IPS DF 4.7 (cell line): ENCODE measurements around the gene FFAR3.

Experiments used
- DNase-seq: peaks from one replicate; pipeline ENCODE4 v3.0.0-alpha.2; 2013; ENCODE audit warnings: low spot score; ENCODE audit errors: extremely low read depth

The FFAR3 gene

DNA sequence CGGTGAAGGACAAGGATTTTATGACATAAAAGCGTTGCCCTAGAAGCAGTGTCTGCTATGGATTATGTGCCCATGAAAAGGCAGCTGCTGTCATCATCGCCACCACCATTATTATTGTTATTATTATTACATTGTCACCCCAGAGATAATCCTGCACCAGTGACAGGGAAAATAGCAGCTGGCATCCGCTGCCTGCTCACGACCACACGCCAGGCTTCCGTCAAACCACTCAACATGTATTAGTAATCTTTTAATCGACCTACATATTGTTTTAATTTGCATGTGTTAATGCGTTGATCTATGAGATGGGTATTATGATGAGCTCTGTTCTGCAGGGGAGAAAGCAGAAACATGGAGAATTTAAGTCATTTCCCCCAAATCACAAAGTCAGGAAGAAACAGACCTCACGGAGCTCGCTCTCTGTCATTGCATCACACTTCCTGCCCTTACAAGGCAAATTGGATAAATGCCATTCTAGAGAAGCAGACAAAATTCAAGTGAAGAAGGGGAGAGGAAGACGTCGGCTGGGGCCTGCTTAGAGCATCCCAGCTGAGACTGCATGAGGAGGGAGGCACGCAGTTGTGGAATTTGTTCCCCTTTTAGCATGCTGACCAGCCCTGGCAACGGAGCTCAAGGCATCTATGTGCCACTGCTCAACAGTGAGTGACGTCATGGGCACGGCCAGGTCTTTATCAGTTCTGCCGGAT is at the start of gene FFAR3:
FFAR3 (plus strand) TSS at position 594 of the 707 bp plus-strand sequence. CDS start 431 bp downstream, outside the sequence.
- no peak for DNase-seq

GRCh38 chr19:35308910-35309309 is 49.4 kb upstream of the FFAR3 start:
- no peak for DNase-seq

GRCh38 chr19:35309481-35310279 is 48.6 kb upstream of the FFAR3 start:
- DNase-seq = no peak

DNA sequence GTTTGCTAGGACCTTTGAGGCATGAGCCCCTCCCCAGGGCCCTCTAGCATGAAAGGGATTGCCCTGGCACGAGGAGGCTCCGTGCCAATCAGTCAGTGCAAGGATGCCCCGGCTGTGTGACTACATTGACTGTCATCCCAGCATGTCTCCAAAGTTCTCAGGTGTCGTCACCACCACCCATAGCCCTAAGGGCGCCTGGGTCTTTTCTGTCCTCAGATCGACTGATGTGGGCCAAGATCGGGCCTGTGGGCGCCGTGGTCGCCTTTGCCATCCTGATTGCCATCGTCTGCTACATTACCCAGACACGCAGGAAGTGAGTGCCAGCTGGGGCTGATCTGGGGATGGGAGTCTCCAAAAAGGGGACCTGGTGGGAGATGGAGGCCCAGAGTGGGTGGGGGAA is 47.9 kb upstream of the FFAR3 start:
- no peak for DNase-seq

DNA sequence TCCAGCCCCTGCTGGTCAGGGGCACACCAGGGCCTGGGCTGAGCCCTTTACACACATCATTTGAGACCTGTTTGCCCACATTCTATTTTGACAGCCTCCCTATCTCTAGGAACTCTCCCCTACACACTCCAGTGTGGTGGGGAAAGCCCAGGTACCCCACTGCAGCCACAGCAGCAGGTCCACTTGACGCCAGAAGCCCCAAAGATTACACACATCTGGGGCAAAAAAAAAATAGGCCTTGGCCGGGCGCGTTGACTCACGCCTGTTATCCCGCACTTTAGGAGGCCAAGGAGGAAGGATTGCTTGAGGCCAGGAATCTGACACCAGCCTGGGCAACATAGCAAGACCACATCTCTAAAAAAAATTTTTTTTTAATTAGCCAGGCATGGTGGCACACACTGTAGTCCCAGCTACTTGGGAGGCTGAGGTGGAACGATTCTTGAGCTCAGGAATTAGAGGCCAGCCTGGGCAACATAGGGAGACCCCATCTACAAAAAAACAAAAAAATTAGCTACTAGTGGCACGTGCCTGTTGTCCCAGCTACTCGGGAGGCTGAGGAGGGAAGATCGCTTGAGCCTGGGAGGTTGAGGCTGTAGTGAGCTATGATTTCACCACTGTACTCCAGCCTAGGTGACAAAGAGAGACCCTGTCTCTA is 47.3 kb upstream of the FFAR3 start:
- no peak for DNase-seq

DNA sequence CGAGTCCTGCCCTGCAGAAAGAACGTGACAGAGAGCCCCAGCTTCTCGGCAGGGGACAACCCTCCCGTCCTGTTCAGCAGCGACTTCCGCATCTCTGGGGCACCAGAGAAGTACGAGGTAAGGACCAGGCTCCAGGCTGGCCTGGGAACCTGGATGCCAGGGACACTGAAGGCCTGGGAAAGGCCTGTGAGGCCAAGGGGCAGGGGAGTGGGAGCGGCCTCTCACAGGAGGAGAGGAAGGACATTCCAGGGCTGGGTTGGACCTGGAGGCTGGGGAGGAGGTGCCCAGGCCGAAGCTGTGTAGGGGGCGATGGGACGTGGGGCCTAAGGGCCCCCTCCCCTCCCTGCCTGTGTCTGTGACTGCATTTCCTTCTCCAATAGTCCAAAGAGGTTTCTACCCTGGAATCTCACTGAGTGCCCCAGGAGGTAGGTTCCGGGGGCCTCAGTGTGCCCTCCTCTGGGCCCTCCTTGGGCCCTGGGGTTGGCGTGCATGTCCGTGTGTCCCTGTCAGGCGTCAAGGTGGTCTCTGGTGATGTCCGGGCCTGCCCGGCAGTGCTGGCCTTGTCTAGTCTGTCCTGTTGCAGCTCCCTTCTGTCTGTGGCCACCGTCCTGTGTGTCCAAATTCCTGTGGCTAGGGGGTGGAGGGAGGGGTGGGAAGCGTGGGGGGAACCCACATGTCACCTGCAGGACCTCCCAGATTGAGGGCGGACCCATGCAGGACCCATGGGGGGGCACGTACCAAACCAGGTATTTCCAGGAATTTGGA is 46.2 kb upstream of the FFAR3 start:
- no peak for DNase-seq

GRCh38 chr19:35313587-35313986 is 44.7 kb upstream of the FFAR3 start:
- DNase-seq = no peak

DNA sequence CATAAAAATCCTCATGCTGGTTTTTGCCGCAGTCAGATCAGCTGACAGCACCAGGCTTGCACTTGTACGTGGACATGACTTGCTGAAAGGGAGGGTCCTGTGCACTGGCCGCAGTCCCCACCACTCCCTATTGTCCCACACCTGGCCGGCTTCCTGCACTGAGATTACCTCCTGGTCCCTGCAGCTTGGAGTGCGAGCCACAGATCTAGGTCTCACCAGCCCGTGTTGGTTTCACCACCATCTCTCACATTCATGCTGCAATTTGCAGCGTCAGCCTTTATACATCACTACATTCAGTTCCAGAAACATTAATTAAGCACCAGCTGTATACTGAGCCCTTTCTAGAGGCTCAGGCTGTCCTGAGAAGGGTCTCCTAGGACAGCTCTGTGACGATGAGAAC is 44.2 kb upstream of the FFAR3 start:
- DNase-seq = no peak

DNA sequence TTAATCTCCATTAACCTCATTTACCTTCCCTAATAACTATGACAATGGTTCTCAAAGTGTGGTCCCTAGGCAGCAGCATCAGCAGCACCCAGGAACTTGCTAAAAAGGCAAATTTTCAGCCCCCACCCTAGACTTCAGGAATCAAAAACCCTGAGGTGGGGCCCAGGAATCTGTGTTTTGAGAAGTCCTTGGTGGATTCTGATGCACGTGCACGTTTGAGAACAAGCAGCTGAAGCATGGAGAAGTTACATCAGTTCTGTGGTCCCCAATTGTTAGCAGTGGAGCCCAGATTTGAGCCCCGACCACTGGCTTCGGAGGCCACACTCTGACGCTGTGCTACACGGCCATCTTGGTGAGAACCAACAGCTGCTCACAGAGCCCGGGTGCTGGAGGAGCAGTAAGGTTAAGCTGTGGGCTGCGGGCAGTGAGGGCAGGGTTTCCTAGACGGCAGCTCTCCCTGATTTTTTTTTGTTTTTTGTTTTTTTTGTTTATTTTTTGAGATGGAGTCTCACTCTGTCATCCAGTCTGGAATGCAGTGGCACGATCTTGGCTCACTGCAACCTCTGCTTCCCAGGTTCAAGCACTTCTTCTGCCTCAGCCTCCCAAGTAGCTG is 43.3 kb upstream of the FFAR3 start:
- no peak for DNase-seq

GRCh38 chr19:35315883-35316282 is 42.4 kb upstream of the FFAR3 start:
- no peak for DNase-seq

DNA sequence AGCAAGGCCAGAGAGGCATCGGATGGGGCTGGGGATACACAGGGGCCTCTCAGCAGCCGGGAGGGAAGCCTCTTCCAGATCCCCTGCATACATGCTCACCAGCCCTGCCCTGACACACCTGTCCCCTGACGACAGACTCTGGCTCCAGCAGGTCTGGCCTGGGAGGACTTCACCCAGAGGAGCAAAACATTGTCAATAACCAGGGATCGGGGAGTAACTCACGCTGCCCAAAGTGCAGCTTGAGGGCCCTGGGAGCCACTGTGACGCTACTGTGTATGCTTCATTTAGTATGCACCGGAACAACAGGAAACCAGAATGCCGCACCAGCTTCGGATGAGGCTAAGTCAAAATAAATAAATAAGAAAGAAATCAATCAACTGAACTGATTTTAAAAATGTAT is 41.7 kb upstream of the FFAR3 start:
- no peak for DNase-seq

DNA sequence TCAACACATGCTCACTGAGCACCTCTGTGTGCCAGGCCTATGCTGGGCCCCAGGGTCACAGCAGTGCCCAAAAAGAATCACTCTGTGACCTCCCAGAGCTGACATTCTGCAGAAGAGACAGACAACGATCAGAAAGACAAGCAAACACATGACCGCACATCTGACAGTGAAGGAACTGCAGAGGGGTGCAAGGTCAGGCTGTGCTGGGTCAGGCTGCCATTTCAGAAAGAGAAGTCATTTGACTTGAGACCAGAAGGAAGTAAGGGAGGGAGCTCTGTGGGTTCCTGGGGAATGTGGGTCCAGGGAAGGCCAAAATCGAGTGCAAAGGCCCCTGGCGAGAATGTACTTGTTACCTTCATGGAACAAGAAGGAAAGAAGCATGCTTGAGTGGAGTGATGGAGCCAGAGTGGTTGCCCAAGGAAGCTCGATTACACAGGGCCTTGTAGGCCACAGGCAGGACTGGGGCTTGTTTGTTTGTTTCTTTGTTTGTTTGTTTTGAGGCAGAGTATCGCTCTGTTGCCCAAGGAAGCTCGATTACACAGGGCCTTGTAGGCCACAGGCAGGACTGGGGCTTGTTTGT is 40.7 kb upstream of the FFAR3 start:
- DNase-seq = no peak

GRCh38 chr19:35318679-35319448 is 39.4 kb upstream of the FFAR3 start:
- no peak for DNase-seq

DNA sequence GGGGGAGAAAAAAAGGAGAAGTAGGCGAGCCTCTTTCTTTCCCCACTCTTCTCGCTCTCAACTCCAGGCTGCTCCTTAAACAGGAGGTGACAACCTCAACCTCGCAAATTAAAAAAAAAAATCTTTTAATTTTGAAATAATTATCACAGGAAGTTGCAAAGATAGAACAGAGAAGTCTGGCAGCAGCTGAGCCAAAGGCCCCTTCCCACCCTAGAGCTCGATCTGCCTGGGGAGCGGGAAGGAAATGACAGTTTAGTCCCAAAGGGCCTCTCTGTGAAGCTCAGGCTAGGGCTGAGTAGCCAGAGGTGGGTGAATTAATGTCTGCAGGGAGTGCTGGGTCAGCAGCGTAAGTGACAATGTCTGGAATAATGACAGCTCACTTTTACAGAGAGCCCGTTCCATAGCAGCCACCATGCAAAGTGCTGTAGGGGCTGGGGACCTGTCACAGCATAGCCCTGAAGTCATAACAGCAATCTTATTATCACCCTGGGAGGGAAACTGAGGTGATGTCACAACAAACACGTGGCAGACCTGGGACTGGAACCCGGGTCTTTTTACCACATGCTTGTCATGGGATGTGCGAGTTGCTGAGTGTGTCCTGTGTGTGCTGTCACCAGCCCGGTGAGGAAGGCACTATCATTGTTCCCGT is 38.1 kb upstream of the FFAR3 start:
- DNase-seq = no peak

- DNase-seq = no peak
Measured at GRCh38 chr19:35321291-35321690, 37.0 kb upstream of the FFAR3 start.

GRCh38 chr19:35322014-35322413 is 36.2 kb upstream of the FFAR3 start:
- no peak for DNase-seq

DNA sequence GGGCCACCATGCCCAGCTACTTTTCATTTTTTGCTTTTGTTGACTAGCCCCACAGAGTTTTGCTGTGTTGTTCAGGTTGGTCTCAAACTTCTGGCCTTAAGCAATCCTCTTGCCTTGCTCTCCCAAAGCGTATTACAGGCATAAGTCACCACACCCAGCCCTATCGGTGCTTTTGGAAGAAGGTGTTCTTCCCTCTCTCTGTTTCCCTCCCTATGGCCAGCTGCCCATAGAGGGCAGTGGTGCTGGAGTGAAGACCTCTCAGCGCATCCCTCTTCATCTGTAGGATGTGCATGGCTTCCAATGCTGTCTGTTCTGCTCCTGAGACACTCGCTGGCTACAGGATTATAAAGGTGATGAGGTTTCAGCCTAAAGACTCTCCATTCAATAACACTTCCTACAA is 30.6 kb upstream of the FFAR3 start:
- no peak for DNase-seq

GRCh38 chr19:35328851-35329285 is 29.4 kb upstream of the FFAR3 start, which contains the start of gene CD22:
Gene CD22, plus strand, starts transcription at chr19:35329187. Its CDS starts 2,854 bp downstream, at chr19:35332041.
- no peak for DNase-seq

GRCh38 chr19:35329323-35329722 is 28.9 kb upstream of the FFAR3 start:
- DNase-seq = no peak
